HG03378 (cell line): ENCODE measurements around the gene FRS2.
"Not testable (repeated sequence)": the region's sequence is repeated elsewhere in the genome, so short reads cannot be mapped to it uniquely, and the experiment has no call there.

Experiments
- ATAC-seq: cut with Tn5 transposase; IDR thresholded peaks from one replicate; pipeline ENCODE4 v1.9.1; 2021; ENCODE audit warnings: mild to moderate bottlenecking, moderate library complexity; ENCODE audit not compliant: unreplicated experiment

Gene FRS2

GRCh38 chr12:69575346-69575745 is 105.2 kb downstream of the FRS2 start:
- no peak for ATAC-seq

GRCh38 chr12:69578283-69578682 is 108.1 kb downstream of the FRS2 start:
- no peak for ATAC-seq

- ATAC-seq = no peak
These were observed 108.8 kb downstream of the FRS2 start for GRCh38 chr12:69579029-69579428.

- ATAC-seq = no peak
These were observed 109.9 kb downstream of the FRS2 start for GRCh38 chr12:69580074-69580473.

GRCh38 chr12:69583203-69583602 is 113.0 kb downstream of the FRS2 start:
- no peak for ATAC-seq

GRCh38 chr12:69585189-69586062 is 115.2 kb downstream of the FRS2 start, which contains the start of gene CCT2:
Gene CCT2, plus strand, starts transcription at chr12:69585459. Its CDS starts 63 bp downstream, at chr12:69585522.
- peak; percentile 91 for ATAC-seq

- no peak for ATAC-seq
These were observed 118.3 kb downstream of the FRS2 start for GRCh38 chr12:69588527-69588926.

GRCh38 chr12:69589082-69589481 is 118.9 kb downstream of the FRS2 start:
- no peak for ATAC-seq

GRCh38 chr12:69595689-69596088 is 125.5 kb downstream of the FRS2 start:
- no peak for ATAC-seq

- ATAC-seq = no peak
These were observed 128.1 kb downstream of the FRS2 start for GRCh38 chr12:69598174-69598753.

- no peak for ATAC-seq
These were observed 130.6 kb downstream of the FRS2 start for GRCh38 chr12:69600804-69601203.

- no peak for ATAC-seq
These were observed 131.9 kb downstream of the FRS2 start for GRCh38 chr12:69601962-69602685.

- ATAC-seq = no peak
These were observed 132.8 kb downstream of the FRS2 start for GRCh38 chr12:69602954-69603353.

- ATAC-seq = not testable (repeated sequence)
These were observed 133.4 kb downstream of the FRS2 start for GRCh38 chr12:69603556-69603955.

GRCh38 chr12:69604275-69604674 is 134.1 kb downstream of the FRS2 start:
- ATAC-seq = not testable (repeated sequence)

- ATAC-seq = no peak
These were observed 137.9 kb downstream of the FRS2 start for GRCh38 chr12:69608114-69608513.

- ATAC-seq = no peak
These were observed 139.9 kb downstream of the FRS2 start for GRCh38 chr12:69610126-69610525.

- no peak for ATAC-seq
These were observed 140.5 kb downstream of the FRS2 start, which contains the start of gene LRRC10 for GRCh38 chr12:69610729-69611128. Gene LRRC10, minus strand, starts transcription at chr12:69610907. Its CDS starts 69 bp downstream, at chr12:69610838.

GRCh38 chr12:69613351-69613750 is 143.2 kb downstream of the FRS2 start:
- ATAC-seq = no peak

GRCh38 chr12:69616025-69616424 is 145.8 kb downstream of the FRS2 start:
- no peak for ATAC-seq

GRCh38 chr12:69619050-69619449 is 148.9 kb downstream of the FRS2 start:
- ATAC-seq = no peak
